Measurements from ENCODE around the gene RCN2.

DNA sequence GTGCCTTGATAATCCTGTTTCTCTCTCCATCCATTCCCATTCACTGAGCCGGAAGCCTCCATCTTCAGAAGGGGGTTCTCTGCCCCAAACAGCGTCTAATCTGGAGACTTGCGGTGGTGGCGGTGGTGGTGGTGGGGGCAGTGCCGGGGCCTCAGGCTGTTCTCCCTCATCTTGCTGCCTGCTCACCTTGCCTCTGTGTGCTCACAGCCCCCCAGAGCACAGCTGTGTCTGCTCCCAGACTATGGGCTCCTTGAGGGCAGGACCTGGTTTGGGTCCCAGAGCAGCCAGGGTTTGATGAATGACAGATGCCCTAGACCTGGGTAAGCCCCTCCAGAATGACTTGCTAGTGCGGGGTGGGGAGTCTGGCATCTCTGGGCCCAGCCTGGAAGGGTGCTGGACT lies 62.9 kb downstream of the RCN2 start:
- TF ChIP-seq, protein P1, sequence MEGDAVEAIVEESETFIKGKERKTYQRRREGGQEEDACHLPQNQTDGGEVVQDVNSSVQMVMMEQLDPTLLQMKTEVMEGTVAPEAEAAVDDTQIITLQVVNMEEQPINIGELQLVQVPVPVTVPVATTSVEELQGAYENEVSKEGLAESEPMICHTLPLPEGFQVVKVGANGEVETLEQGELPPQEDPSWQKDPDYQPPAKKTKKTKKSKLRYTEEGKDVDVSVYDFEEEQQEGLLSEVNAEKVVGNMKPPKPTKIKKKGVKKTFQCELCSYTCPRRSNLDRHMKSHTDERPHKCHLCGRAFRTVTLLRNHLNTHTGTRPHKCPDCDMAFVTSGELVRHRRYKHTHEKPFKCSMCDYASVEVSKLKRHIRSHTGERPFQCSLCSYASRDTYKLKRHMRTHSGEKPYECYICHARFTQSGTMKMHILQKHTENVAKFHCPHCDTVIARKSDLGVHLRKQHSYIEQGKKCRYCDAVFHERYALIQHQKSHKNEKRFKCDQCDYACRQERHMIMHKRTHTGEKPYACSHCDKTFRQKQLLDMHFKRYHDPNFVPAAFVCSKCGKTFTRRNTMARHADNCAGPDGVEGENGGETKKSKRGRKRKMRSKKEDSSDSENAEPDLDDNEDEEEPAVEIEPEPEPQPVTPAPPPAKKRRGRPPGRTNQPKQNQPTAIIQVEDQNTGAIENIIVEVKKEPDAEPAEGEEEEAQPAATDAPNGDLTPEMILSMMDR (IDR thresholded peaks at IDR 0.05) = no peak
- no peak for TF ChIP-seq POLR2A (IDR thresholded peaks at IDR 0.05)

Data from testis (tissue), 2 donors.